PC-9 (cell line): ENCODE measurements around the gene TRIM36. TPM values are rescaled to one million over a fixed set of nuclear protein-coding genes. Genes with fewer than 3 reads are reported as not detected.

ENCODE experiments used
- BruUV-seq: library from RNA; stranded (reverse); fragments of 400-500 nt; replicated peaks from 2 replicates; lab custom pipeline; 2021; lab: Mats Ljungman, UMichigan
- CTCF ChIA-PET: fragments of 300-600 bp; sonication (Branson Sonifier 250); formaldehyde crosslinking; loops from one replicate; lab custom pipeline; 2022; ENCODE audit warnings: antibody characterized with exemption; lab: Charles Lee
- POLR2A ChIA-PET: fragments of 300-600 bp; sonication (Branson Sonifier 250); formaldehyde crosslinking; loops from one replicate; lab custom pipeline; 2022; ENCODE audit warnings: antibody characterized with exemption; ENCODE audit not compliant: unreplicated experiment; lab: Charles Lee
- DNase-seq, 2 experiments: peaks; one replicate each; pipeline versions ENCODE4 v3.0.0 to v3.0.0-alpha.2; 2015 to 2022; ENCODE audit warnings: mixed read lengths in 1 of 2
- H2AFZ ChIP-seq: fragments of 200-600 bp; sonication (generic); 2 replicates; pipeline ENCODE4 v1.8.1; 2017; ENCODE audit warnings: antibody characterized with exemption
- H3F3A ChIP-seq: fragments of 200-600 bp; sonication (generic); 2 replicates; pipeline ENCODE4 v1.8.1; 2017; ENCODE audit warnings: antibody characterized with exemption, mild to moderate bottlenecking, low read depth; ENCODE audit not compliant: insufficient read depth
- H3K27ac ChIP-seq: fragments of 200-600 bp; sonication (generic); 2 replicates; pipeline ENCODE4 v1.6.1; 2016; ENCODE audit warnings: mixed run types
- H3K27me3 ChIP-seq: fragments of 200-600 bp; sonication (generic); 2 replicates; pipeline ENCODE4 v1.6.1; 2016; ENCODE audit warnings: low read depth, mixed run types; ENCODE audit not compliant: insufficient read depth
- H3K36me3 ChIP-seq: fragments of 200-600 bp; sonication (generic); 2 replicates; pipeline ENCODE4 v1.6.1; 2016; ENCODE audit warnings: low read depth, mixed run types
- H3K4me1 ChIP-seq: fragments of 200-600 bp; sonication (generic); replicated peaks from 2 replicates; pipeline ENCODE4 v1.6.1; 2016; ENCODE audit warnings: mixed run types; ENCODE audit not compliant: insufficient read depth
- H3K4me2 ChIP-seq: fragments of 200-600 bp; sonication (generic); 2 replicates; pipeline ENCODE4 v1.6.1; 2017; ENCODE audit warnings: mixed run types
- H3K4me3 ChIP-seq: fragments of 200-600 bp; sonication (generic); 2 replicates; pipeline ENCODE4 v1.6.1; 2016; ENCODE audit warnings: mixed run types
- H3K79me2 ChIP-seq: fragments of 200-600 bp; sonication (generic); 2 replicates; pipeline ENCODE4 v1.6.1; 2017; ENCODE audit warnings: low read depth, mixed run types
- H3K9me2 ChIP-seq: fragments of 200-600 bp; sonication (generic); 2 replicates; pipeline ENCODE4 v1.8.1; 2017; ENCODE audit warnings: mild to moderate bottlenecking; ENCODE audit not compliant: insufficient read depth
- H3K9me3 ChIP-seq: fragments of 200-600 bp; sonication (generic); 2 replicates; pipeline ENCODE4 v1.8.1; 2016; ENCODE audit warnings: low read depth; ENCODE audit not compliant: insufficient read depth
- H4K20me1 ChIP-seq: fragments of 200-600 bp; sonication (generic); 2 replicates; pipeline ENCODE4 v1.8.1; 2017; ENCODE audit not compliant: insufficient read depth
- CTCF ChIP-seq: fragments of 200-600 bp; sonication (generic); conservative IDR thresholded peaks from 2 replicates; pipeline ENCODE4 v1.6.1; 2017; ENCODE audit warnings: mixed run types, antibody characterized with exemption, mild to moderate bottlenecking, moderate library complexity
- EZH2 ChIP-seq: fragments of 200-600 bp; sonication (generic); IDR thresholded peaks from 2 replicates; pipeline ENCODE4 v1.8.0; 2017; ENCODE audit warnings: antibody characterized with exemption, low read depth
- intact Hi-C: fragments of 100-400 bp; cut with micrococcal nuclease; formaldehyde crosslinking; loops from one replicate; pipeline ENCODE4 v1.10.0; 2022; ENCODE audit not compliant: unreplicated experiment
- total RNA-seq: library from RNA; stranded (reverse); gene quantifications from 2 replicates; pipeline ENCODE4 v1.2.3, GENCODE V29; 2021

Gene TRIM36
- total RNA-seq, 1 experiment from 2014 or later, result 0.22 TPM

DNA sequence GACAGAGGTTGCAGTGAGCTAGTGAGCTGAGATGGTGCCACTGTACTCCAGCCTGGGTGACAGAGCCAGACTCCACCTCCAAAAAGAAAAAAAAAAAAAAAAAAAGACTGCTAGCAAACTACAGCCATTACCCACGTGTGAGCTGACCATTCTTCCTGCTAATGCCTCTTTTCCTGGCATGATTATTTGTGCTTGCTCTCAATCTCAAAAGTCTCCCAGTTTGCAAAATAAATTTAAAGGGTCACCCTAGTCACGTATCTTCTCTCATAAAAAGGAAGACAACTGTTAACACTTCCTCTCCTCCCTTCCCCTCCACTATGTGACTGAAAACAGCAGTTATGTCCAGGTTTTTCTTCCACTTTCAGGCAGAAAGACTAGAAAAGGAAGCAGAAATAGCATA, 37.2 kb downstream of the TRIM36 start:
- H3K4me1 ChIP-seq, result no peaks in the 10 kb centered on the region
- no peaks in the 10 kb centered on the region for H3K9me2 ChIP-seq
- no peak overlapping the region for H3K4me3 ChIP-seq
- H3K9me3 ChIP-seq, result no peaks in the 10 kb centered on the region
- POLR2A ChIA-PET, result no interaction called here
- H3K4me2 ChIP-seq, result no peak overlapping the region
- no peaks in the 10 kb centered on the region for H3K79me2 ChIP-seq
- intact Hi-C loops, result no loop called here
- no TSS peak for BruUV-seq
- no peaks in the 10 kb centered on the region for H3K36me3 ChIP-seq
- no peaks in the 10 kb centered on the region for H4K20me1 ChIP-seq
- no peak overlapping the region for H3K27ac ChIP-seq
- CTCF ChIA-PET, result no interaction called here
- no peaks in the 10 kb centered on the region for H3F3A ChIP-seq
- H2AFZ ChIP-seq, result 0 out of 2 replicates have a peak overlapping the region, but pooled peaks have one; percentile 48
- H3K27me3 ChIP-seq, result no peaks in the 10 kb centered on the region
- TF ChIP-seq CTCF (no peak), EZH2 (no peak)
- DNase-seq, result no peak

DNA sequence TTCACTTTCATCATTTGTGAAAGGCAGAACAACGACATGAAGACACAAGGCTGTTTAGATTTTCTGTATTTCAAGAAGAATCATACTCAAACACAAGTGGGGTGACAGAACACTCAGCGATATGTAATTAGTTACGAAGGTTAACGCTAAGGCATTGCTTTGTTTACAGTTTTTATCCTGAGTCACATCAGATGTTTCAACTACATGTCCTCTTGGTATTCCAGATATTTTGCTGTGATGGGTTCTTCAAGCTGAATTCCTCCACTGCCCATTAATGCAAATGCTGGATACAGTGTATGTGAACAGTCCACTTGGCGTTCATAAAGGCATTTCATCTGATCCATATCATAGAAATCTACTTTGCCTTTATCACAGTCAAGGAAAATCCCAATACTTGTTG, 43.4 kb downstream of the TRIM36 start:
- Histone ChIP-seq H3K27ac (no peak overlapping the region), H3K79me2 (no peaks in the 10 kb centered on the region), H4K20me1 (no peaks in the 10 kb centered on the region), H3F3A (no peaks in the 10 kb centered on the region), H3K4me1 (no peaks in the 10 kb centered on the region), H3K4me3 (no peak overlapping the region), H3K9me3 (no peaks in the 10 kb centered on the region), H3K4me2 (no peak overlapping the region), H2AFZ (no peak overlapping the region), H3K36me3 (no peaks in the 10 kb centered on the region), H3K9me2 (no peaks in the 10 kb centered on the region), H3K27me3 (no peaks in the 10 kb centered on the region)
- no peak for DNase-seq
- intact Hi-C loops, result no loop called here
- ChIA-PET CTCF (no interaction called here), POLR2A (no interaction called here)
- BruUV-seq, result no TSS peak
- TF ChIP-seq EZH2, result no peak
- TF ChIP-seq CTCF, result no peak

DNA sequence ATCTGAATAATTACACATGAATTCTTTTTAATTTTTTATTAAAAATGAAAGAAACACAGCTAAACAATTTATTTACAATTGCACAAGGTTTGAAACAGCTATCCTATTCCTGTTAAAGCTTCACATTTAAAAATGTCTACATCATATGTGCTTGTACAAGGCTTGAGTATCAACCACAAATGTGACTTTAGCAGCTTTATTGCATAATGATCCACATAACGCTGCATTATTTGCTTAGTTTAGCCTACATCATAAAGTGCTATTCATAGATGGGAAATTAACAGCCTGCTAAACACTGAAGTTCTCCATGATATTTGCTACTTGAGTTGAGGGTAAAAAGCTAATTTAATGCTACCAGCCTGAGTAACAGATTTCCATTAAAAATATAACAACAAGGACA, 45.0 kb downstream of the TRIM36 start:
- no peaks in the 10 kb centered on the region for H3K4me1 ChIP-seq
- H3K9me3 ChIP-seq, result no peaks in the 10 kb centered on the region
- H3K79me2 ChIP-seq, result no peaks in the 10 kb centered on the region
- POLR2A ChIA-PET, result no interaction called here
- H2AFZ ChIP-seq, result no peak overlapping the region
- H3K36me3 ChIP-seq, result no peaks in the 10 kb centered on the region
- no peak overlapping the region for H3K4me3 ChIP-seq
- no peaks in the 10 kb centered on the region for H3K27me3 ChIP-seq
- no peak overlapping the region for H3K4me2 ChIP-seq
- no peaks in the 10 kb centered on the region for H4K20me1 ChIP-seq
- BruUV-seq, result no TSS peak
- H3K9me2 ChIP-seq, result no peaks in the 10 kb centered on the region
- DNase-seq, result no peak
- H3K27ac ChIP-seq, result no peak overlapping the region
- TF ChIP-seq CTCF, result no peak
- no peak for TF ChIP-seq EZH2
- intact Hi-C loops, result no loop called here
- CTCF ChIA-PET, result no interaction called here
- H3F3A ChIP-seq, result no peaks in the 10 kb centered on the region
